Heart right ventricle (tissue), 16 donors: ENCODE results near the gene CYP46A1. TPM values are rescaled to one million over a fixed set of nuclear protein-coding genes. Genes with fewer than 3 reads are reported as not detected.
A peak's percentile ranks its signal among the peaks of the same experiment; 100 is the strongest.

Source experiments
- ATAC-seq, 8 donors: fragments of 200-7000 bp; cut with Tn5 transposase; one replicate each; pipeline ENCODE4 v1.9.1; 2020; ENCODE audit warnings: mild to moderate bottlenecking in 8 of 8, moderate library complexity in 8 of 8, moderate number of reproducible peaks in 1 of 8
- DNase-seq, 2 donors: peaks; one replicate each; pipeline ENCODE4 v3.0.0-alpha.2; 2020
- H3K27ac ChIP-seq, 10 donors: fragments of 200-600 bp; sonication (generic) in 2 of 10; one replicate each; pipeline versions ENCODE4 v1.5.0 to v1.8.0; 2020 to 2022; ENCODE audit warnings: mild to moderate bottlenecking in 3 of 10
- H3K27me3 ChIP-seq, 7 donors: fragments of 200-600 bp; one replicate each; pipeline ENCODE4 v1.8.0; 2021 to 2022; ENCODE audit warnings: mild to moderate bottlenecking in 2 of 7
- H3K36me3 ChIP-seq, 9 donors: fragments of 200-600 bp; sonication (generic) in 1 of 9; one replicate each; pipeline versions ENCODE4 v1.5.0 to v1.8.0; 2020 to 2022; ENCODE audit warnings: mild to moderate bottlenecking in 2 of 9
- H3K4me1 ChIP-seq, 9 donors: fragments of 200-600 bp; sonication (generic) in 1 of 9; one replicate each; pipeline versions ENCODE4 v1.5.0 to v1.8.0; 2020 to 2022; ENCODE audit warnings: mild to moderate bottlenecking in 4 of 9
- H3K4me3 ChIP-seq, 10 donors: fragments of 200-600 bp; sonication (generic) in 2 of 10; one replicate each; pipeline versions ENCODE4 v1.5.0 to v1.8.0; 2020 to 2022; ENCODE audit warnings: mild to moderate bottlenecking in 7 of 10, moderate library complexity in 2 of 10
- H3K9me3 ChIP-seq, 11 donors: fragments of 200-600 bp in 10 of 11; sonication (generic) in 2 of 11; one replicate each; pipeline versions ENCODE4 v1.5.0 to v1.8.0; 2013 to 2022; ENCODE audit warnings: mild to moderate bottlenecking in 2 of 11, control low read depth in 1 of 11, moderate library complexity in 1 of 11
- WGBS, 2 donors: extraction: QIAGEN DNeasy Blood & Tissue Kit; methylation state at CpG; one replicate each; pipeline ENCODE4 v1.1.7; 2013; ENCODE audit warnings: inconsistent platforms in 1 of 2; 5-methylcytosine and 5-hydroxymethylcytosine counted together
- intact Hi-C, 10 donors: fragments of 100-400 bp; cut with DNase I; formaldehyde crosslinking; loops; one replicate each; pipeline versions ENCODE4 v1.11.1 to v1.14.2; 2022
- polyA plus RNA-seq, 2 donors: library from polyadenylated mRNA; stranded (reverse); fragments of 200-250 nt; gene quantifications; one replicate each; pipeline ENCODE4 v1.2.3, GENCODE V29; 2013
- total RNA-seq, 10 donors: library from RNA; stranded (reverse); fragmentation: NEBNext Ultra II Directional in 3 of 10; extraction: Animal tissue kit (Norgen Biotek cat#: 25700) in 3 of 10; gene quantifications; one replicate each; pipeline versions ENCODE4 v1.2.1 to v1.2.4, GENCODE V29; 2021 to 2023
- TF ChIP-seq, protein P1 (sequence below), 9 donors: fragments of 200-600 bp; sonication (generic) in 2 of 9; IDR thresholded peaks; one replicate each; pipeline versions ENCODE4 v1.5.0 to v1.8.0; 2021 to 2022; ENCODE audit warnings: antibody characterized with exemption in 9 of 9, mild to moderate bottlenecking in 5 of 9, moderate library complexity in 1 of 9
- donor health status: Arrhythmogenic right ventricular cardiomyopathy.
- donor health status: ischemic (EF 13 %, LVEDD 7.1; RV severe dilation, severe dysfunction).
- donor health status: healthy with polysubstance abuse.
- donor health status: DM: no; HTN: yes; CAD: no.
- donor health status: DM: no; HTN: no; CAD: no.
- donor health status: ischemic (EF 25% LVEDD 6.9; RV normal size, moderate dysfunction).
- donor health status: ischemic (EF 25% LVEDD 5.7; RV mildly dilated, moderate dysfunction).
- donor health status: healthy.
- donor health status: DM: yes; HTN: yes; CAD: no.
- donor health status: Ischemic cardiomyopathy.
- donor health status: ischemic (EF 35%, LVEDD 5.7; RV mildly dilated, moderate dysfunction).
- donor health status: nonischemic (EF 11% LVEDD 7.7; RV severe dilation, severe dysfunction).
- donor health status: DM: yes; HTN: yes; CAD: no.
- donor health status: PGD.
- donor health status: ischemic (EF 29% LVEDD 5.4; RV normal size, mild dysfunction).
- donor health status: nonischemic (EF 23%, LVEDD 6.1; RV moderate dilation, normal function).

CYP46A1 gene
- total and polyA plus RNA-seq, 12 donors, result 1.5 to 6.1 (median 3.5) TPM

DNA sequence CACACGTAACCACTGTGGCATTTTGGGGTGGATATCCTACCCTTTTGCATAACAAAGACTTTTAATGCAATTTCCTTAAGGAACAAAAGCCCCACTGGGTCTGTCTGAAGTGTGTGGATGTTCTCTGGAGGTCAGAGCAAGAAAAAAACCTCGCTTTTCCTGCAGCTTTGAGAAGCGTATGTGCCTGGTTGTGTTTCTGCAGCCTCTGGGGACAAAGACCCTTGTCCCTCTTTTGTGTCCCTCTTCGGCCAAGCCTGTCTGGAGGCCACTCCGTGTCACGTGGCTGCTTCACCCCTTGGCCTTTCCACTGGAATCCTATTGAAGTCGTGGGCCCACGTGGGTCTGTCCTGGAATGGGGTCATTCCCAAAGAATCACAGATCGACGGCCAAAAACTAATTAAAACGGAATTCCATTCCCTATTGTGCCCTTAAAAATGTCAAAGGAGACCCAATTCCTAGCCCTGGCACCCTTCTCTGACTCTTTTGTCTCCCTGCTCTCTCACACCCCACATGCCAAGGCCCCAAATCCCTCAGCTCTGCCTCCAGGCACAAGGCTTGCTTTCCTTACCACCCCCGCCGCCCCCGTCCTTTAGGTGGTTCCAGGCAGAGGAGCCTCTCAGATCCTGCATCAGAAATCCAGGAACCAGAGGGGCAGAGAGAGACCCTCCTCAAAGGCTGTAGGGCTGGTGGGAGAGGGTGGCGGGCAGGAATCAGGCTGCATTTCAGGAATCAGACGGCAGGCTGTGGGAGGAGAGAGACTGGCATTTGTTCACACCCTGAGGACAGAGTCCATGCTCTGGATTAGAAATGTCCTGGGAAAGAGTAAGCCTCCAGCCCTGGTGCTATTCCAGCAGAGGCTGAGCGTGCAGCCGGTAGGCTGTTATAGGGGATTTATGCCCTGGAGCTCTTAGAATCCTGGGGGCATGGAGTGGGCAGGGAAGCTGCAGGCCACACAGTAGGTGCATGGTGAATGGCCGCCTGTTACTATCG lies 12.6 kb upstream of the CYP46A1 start:
- H3K27ac ChIP-seq, result peak overlapping the region in 1 of 10 donors; percentile 7
- TF ChIP-seq, protein P1, sequence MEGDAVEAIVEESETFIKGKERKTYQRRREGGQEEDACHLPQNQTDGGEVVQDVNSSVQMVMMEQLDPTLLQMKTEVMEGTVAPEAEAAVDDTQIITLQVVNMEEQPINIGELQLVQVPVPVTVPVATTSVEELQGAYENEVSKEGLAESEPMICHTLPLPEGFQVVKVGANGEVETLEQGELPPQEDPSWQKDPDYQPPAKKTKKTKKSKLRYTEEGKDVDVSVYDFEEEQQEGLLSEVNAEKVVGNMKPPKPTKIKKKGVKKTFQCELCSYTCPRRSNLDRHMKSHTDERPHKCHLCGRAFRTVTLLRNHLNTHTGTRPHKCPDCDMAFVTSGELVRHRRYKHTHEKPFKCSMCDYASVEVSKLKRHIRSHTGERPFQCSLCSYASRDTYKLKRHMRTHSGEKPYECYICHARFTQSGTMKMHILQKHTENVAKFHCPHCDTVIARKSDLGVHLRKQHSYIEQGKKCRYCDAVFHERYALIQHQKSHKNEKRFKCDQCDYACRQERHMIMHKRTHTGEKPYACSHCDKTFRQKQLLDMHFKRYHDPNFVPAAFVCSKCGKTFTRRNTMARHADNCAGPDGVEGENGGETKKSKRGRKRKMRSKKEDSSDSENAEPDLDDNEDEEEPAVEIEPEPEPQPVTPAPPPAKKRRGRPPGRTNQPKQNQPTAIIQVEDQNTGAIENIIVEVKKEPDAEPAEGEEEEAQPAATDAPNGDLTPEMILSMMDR (IDR thresholded peaks at IDR 0.05), result no peak
- H3K36me3 ChIP-seq, result peaks cover 0 to 27% (median 0%) of the 10 kb centered on the region in 9 donors
- intact Hi-C loops, result no loop called here
- H3K4me3 ChIP-seq, result no peak overlapping the region
- no peak for ATAC-seq
- peaks cover 0 to 11% (median 3%) of the 10 kb centered on the region in 7 donors for H3K27me3 ChIP-seq
- WGBS, 2 donors, result 75 to 82% methylated on average over 20 of the region's 20 CpGs
- peaks cover 0 to 6% (median 0%) of the 10 kb centered on the region in 9 donors for H3K4me1 ChIP-seq
- H3K9me3 ChIP-seq, result no peaks in the 10 kb centered on the region
- no peak for DNase-seq

DNA sequence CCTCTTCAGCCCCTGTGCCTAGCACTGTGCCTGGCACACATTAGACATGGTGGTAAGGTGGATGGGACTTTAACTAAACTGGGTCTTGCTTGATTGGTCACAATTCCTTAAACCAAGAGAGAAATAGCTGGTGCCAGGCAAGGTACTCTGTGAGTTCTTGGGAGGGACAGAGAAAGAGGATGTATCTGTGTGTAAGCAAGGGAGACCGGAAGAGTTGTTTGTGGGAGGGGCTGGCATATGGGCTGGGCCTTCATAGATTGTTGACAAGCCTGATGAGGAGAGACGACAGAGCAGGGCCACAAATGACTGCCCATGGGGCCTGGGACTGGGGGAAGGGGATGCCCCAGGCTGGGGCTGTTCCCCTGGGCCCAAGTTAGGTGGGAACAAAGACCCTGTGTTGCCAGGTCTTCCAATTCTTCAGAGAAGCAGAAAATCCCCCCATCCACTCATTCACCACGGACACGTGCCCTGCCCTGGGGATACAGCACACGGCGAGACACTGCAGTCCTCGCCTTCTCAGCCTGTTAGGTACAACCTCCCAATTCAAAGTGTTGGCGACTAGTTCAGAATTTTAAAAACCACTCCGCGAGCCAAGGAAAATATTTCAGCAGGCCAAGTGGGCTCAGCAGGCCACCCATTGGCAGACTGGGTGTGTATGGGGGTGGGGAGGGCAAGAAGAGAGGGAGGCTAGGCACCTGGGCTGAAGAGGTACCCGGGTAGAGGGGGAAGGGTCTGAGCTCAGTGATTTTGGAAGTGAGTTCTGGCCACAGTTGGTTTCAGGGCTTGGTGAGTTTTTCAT lies 11.4 kb upstream of the CYP46A1 start:
- DNase-seq, result no peak
- peaks cover 0 to 8% (median 0%) of the 10 kb centered on the region in 9 donors for H3K4me1 ChIP-seq
- 78 to 84% methylated on average over 11 of the region's 11 CpGs for WGBS, 2 donors
- H3K36me3 ChIP-seq, result peaks cover 0 to 20% (median 0%) of the 10 kb centered on the region in 9 donors
- peaks cover 0 to 5% (median 2%) of the 10 kb centered on the region in 11 donors for H3K9me3 ChIP-seq
- no peak overlapping the region for H3K27ac ChIP-seq
- TF ChIP-seq, protein P1 (IDR thresholded peaks at IDR 0.05), result no peak
- H3K27me3 ChIP-seq, result peaks cover 0 to 11% (median 3%) of the 10 kb centered on the region in 7 donors
- H3K4me3 ChIP-seq, result no peak overlapping the region
- no peak for ATAC-seq
- intact Hi-C loops, result no loop called here

DNA sequence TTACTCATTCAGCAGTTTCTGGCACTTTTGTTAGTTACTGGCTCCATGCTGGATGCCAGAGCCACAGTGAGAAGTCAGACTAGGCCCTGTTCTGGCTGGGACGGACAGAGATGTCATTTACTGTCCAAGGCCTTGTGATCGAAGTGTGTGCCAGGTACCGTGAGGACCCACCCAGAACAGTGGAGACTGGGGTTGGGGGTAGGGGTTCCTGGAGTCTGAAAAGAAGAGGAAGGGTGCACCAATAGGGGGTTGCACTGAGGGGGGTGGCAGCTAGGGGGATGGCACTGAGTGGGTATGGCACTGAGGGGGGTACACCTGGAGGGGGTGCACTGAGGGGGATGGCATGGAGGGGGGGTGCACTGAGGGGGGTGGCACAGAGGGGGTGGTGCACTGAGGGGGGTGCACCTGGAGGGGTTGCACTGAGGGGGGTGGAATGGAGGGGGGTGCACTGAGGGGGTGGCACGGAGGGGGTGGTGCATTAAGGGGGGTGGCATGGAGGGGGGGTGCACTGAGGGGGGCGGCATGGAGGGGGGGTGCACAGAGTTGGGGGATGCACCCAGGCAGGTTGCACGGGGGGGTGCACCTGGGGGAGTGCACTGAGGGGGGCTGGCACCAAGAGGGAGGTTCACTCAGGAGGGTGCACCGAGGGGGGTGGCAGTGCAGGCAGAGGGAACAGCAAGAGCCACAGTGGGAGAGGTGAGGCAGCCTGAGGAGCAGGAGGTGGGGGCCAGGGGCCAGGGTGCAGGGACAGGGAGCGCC lies 10.6 kb upstream of the CYP46A1 start:
- H3K27me3 ChIP-seq, result peaks cover 0 to 11% (median 3%) of the 10 kb centered on the region in 7 donors
- DNase-seq, result no peak
- H3K4me1 ChIP-seq, result peaks cover 0 to 9% (median 0%) of the 10 kb centered on the region in 9 donors
- H3K27ac ChIP-seq, result no peak overlapping the region
- peaks cover 0 to 13% (median 0%) of the 10 kb centered on the region in 9 donors for H3K36me3 ChIP-seq
- TF ChIP-seq, protein P1 (IDR thresholded peaks at IDR 0.05), result no peak
- 86 to 87% methylated on average over 7 to 8 of the region's 8 CpGs for WGBS, 2 donors
- no peak overlapping the region for H3K4me3 ChIP-seq
- peaks cover 0 to 13% (median 9%) of the 10 kb centered on the region in 11 donors for H3K9me3 ChIP-seq
- intact Hi-C loops, result no loop called here
- no peak for ATAC-seq
